Measurements from ENCODE around the gene CENPT. TPM values are rescaled to one million over a fixed set of nuclear protein-coding genes. Genes with fewer than 3 reads are reported as not detected.

The CENPT gene
- total and polyA plus RNA-seq, 10 of the 15 experiments (the other 5 are each of a cell fraction or from before 2014, with no cell fraction given): 1.1 to 45.7 (median 24.5) TPM

DNA sequence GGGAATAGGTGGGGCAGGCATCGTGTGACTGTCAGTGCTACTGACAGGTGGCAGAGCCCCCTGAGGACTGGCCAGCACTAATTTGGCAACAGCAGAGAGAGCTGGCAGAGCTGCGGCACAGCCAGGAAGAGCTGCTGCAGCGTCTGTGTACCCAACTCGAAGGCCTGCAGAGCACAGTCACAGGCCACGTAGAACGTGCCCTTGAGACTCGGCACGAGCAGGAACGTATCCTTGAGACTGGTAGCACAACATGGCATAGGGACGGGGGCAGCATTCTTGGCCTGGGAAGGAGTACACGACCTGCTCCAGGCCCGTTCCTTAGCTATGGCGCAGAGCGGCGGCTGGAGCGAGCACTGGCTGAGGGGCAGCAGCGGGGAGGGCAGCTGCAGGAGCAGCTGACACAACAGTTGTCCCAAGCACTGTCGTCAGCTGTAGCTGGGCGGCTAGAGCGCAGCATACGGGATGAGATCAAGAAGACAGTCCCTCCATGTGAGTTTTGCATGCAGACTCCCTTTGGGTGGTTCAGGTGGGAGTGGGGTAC is 34.2 kb upstream of the CENPT start:
- Histone ChIP-seq H3K27ac (ENCODE audit: control insufficient read depth, insufficient read depth) (no peak overlapping the region), H3K27me3 (replicated peaks in 1 of 2; ENCODE audit: control insufficient read depth in 2 of 2, insufficient read depth in 2 of 2, low read length in 1 of 2) (no peaks in the 10 kb centered on the region), H3K4me1 (ENCODE audit: control insufficient read depth, insufficient read depth, low read length) (no peaks in the 10 kb centered on the region), H2AFZ (ENCODE audit: control insufficient read depth, low read depth, low read length) (no peak overlapping the region), H3K79me2 (ENCODE audit: control insufficient read depth, insufficient read depth, low read length) (no peaks in the 10 kb centered on the region), H3K36me3 (ENCODE audit: control insufficient read depth in 2 of 2, insufficient read depth in 2 of 2, low read length in 1 of 2) (peaks cover 17 to 65% of the 10 kb centered on the region in 2 experiments; a peak in 3 of 4 replicates), H3K9me3 (replicated peaks; ENCODE audit: control insufficient read depth, insufficient read depth, low read length) (no peaks in the 10 kb centered on the region), H3K9ac (ENCODE audit: control insufficient read depth, insufficient read depth, low read length) (no peak overlapping the region), H3K4me3 (no peak overlapping the region), H4K20me1 (ENCODE audit: control insufficient read depth, insufficient read depth) (no peaks in the 10 kb centered on the region), H3K4me2 (ENCODE audit: control insufficient read depth, insufficient read depth) (no peak overlapping the region)
- ChIA-PET POLR2A (no interaction called here), CTCF (interaction anchor here (0.9 to 3.2 kb wide), 5 partner anchors 33 to 159 kb away, joined by 3 to 24 read pairs (median 4); no protein-coding TSS in a partner anchor), RAD21 (ENCODE audit: unreplicated experiment) (no interaction called here), SMC1A (ENCODE audit: uncharacterized antibody, unreplicated experiment) (interaction anchor here (0.5 kb wide), 1 partner anchor 189 kb away, joined by 3 read pairs; no protein-coding TSS in a partner anchor)
- 90% methylated on average over 21 of the region's 21 CpGs for WGBS (ENCODE audit: insufficient coverage, insufficient replicate concordance, low lambda C conversion rate, missing lambda C conversion rate)
- intact Hi-C loops (cut with micrococcal nuclease; ENCODE audit: unreplicated experiment): loop anchor here (2.0 to 5.0 kb wide), 2 partner anchors 159 to 346 kb away; no protein-coding TSS in a partner anchor
- FAIRE-seq (no peak), ATAC-seq (no peak), DNase-seq (ENCODE audit: low read depth, low spot score) (no peak)
- BruUV-seq (replicated peaks): TSS peak; percentile 24
- in situ Hi-C loops (cut with MboI): no loop called here
- no peak for TF ChIP-seq SREBF2 (IDR thresholded peaks at IDR 0.05; ENCODE audit: low read length)
- TF ChIP-seq KAT2A (conservative IDR thresholded peaks at IDR 0.05; ENCODE audit: control insufficient read depth, low read depth, low read length): no peak
- no peak for TF ChIP-seq IRF4 (IDR thresholded peaks at IDR 0.05; ENCODE audit: low read depth, low read length)
- TF ChIP-seq ZBTB40 (IDR thresholded peaks at IDR 0.05; ENCODE audit: borderline replicate concordance): no peak
- no peak for TF ChIP-seq RB1 (IDR thresholded peaks at IDR 0.05; ENCODE audit: borderline replicate concordance)
- no peak for TF ChIP-seq PRDM15 (CRISPR knock-in tag; IDR thresholded peaks at IDR 0.05)
- no peak for TF ChIP-seq NR2F1 (conservative IDR thresholded peaks at IDR 0.05)
- no peak for TF ChIP-seq EP300 (IDR thresholded peaks at IDR 0.05; ENCODE audit: borderline replicate concordance in 1 of 2, control insufficient read depth in 1 of 2, low read depth in 2 of 2, low read length in 2 of 2)
- no peak for TF ChIP-seq PAX5 (IDR thresholded peaks at IDR 0.05; ENCODE audit: borderline replicate concordance, low read depth, low read length)
- no peak for TF ChIP-seq BMI1 (IDR thresholded peaks at IDR 0.05; ENCODE audit: borderline replicate concordance)
- TF ChIP-seq, protein P1, sequence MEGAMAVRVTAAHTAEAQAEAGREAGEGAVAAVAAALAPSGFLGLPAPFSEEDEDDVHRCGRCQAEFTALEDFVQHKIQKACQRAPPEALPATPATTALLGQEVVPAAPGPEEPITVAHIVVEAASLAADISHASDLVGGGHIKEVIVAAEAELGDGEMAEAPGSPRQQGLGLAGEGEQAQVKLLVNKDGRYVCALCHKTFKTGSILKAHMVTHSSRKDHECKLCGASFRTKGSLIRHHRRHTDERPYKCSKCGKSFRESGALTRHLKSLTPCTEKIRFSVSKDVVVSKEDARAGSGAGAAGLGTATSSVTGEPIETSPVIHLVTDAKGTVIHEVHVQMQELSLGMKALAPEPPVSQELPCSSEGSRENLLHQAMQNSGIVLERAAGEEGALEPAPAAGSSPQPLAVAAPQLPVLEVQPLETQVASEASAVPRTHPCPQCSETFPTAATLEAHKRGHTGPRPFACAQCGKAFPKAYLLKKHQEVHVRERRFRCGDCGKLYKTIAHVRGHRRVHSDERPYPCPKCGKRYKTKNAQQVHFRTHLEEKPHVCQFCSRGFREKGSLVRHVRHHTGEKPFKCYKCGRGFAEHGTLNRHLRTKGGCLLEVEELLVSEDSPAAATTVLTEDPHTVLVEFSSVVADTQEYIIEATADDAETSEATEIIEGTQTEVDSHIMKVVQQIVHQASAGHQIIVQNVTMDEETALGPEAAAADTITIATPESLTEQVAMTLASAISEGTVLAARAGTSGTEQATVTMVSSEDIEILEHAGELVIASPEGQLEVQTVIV (IDR thresholded peaks at IDR 0.05; ENCODE audit: borderline replicate concordance, partially characterized antibody): no peak
- no peak for TF ChIP-seq NRF1 (conservative IDR thresholded peaks at IDR 0.05; ENCODE audit: low read depth, low read length)

All from GM12878 (cell line).